Kidney (tissue), 14 donors: Measurements from ENCODE around the gene BRIP1. TPM values are rescaled to one million over a fixed set of nuclear protein-coding genes. Genes with fewer than 3 reads are reported as not detected.

Source experiments
- DNase-seq, 5 donors: peaks; one replicate each; pipeline ENCODE4 v3.0.0-alpha.2; 2013 to 2020
- FAIRE-seq: peaks from 2 replicates; lab custom pipeline; 2012; peaks lifted over from hg19 to GRCh38; lab: Jason Lieb, UNC
- H3K27ac ChIP-seq, 2 donors: one replicate each; pipeline ENCODE4 v1.7.0; 2013; ENCODE audit warnings: low read depth in 2 of 2, low read length in 2 of 2, inconsistent platforms in 1 of 2
- H3K27me3 ChIP-seq: one replicate; pipeline ENCODE4 v1.7.1; 2013; ENCODE audit warnings: low read length, inconsistent platforms; ENCODE audit not compliant: control insufficient read depth, insufficient read depth
- H3K36me3 ChIP-seq, 3 donors: one replicate each; pipeline versions ENCODE4 v1.7.0 to v1.7.1; 2013; ENCODE audit warnings: low read length in 3 of 3, control low read depth in 1 of 3, inconsistent platforms in 1 of 3; ENCODE audit not compliant: insufficient read depth in 3 of 3, control insufficient read depth in 2 of 3
- H3K4me1 ChIP-seq, 3 donors: one replicate each; pipeline versions ENCODE4 v1.7.0 to v1.7.1; 2013; ENCODE audit warnings: low read length in 3 of 3, inconsistent platforms in 1 of 3, low read depth in 1 of 3; ENCODE audit not compliant: control insufficient read depth in 2 of 3, insufficient read depth in 2 of 3
- H3K4me3 ChIP-seq, 3 donors: one replicate each; pipeline versions ENCODE4 v1.7.0 to v1.8.1; 2013; ENCODE audit warnings: low read length in 3 of 3, control low read depth in 1 of 3, inconsistent platforms in 1 of 3
- H3K9ac ChIP-seq, 3 donors: one replicate each; pipeline versions ENCODE4 v1.7.0 to v1.7.1; 2013; ENCODE audit warnings: low read length in 3 of 3, control low read depth in 1 of 3, inconsistent platforms in 1 of 3
- H3K9me3 ChIP-seq, 3 donors: one replicate each; pipeline versions ENCODE4 v1.7.0 to v1.7.1; 2013; ENCODE audit warnings: low read length in 3 of 3, control low read depth in 1 of 3, inconsistent platforms in 1 of 3; ENCODE audit not compliant: control insufficient read depth in 2 of 3, insufficient read depth in 1 of 3
- intact Hi-C: fragments of 100-400 bp; cut with DNase I; formaldehyde crosslinking; loops from one replicate; pipeline ENCODE4 v1.11.1; 2022
- polyA plus RNA-seq: library from polyadenylated mRNA; stranded (reverse); fragments of 350-450 nt; fragmentation: Illumina TruSeq; extraction: RNeasy Lipid Tissue Mini Kit (QIAGEN cat#74804); gene quantifications from one replicate; pipeline ENCODE4 v1.2.3, GENCODE V29; 2014; ENCODE audit warnings: low read depth, low replicate concordance; ENCODE audit not compliant: insufficient read depth
- total RNA-seq: library from RNA; stranded (reverse); fragmentation: NEBNext Ultra II Directional; extraction: Animal tissue kit (Norgen Biotek cat#: 25700); gene quantifications from one replicate; pipeline ENCODE4 v1.2.1, GENCODE V29; 2021
- TF ChIP-seq, protein P1 (sequence below): IDR thresholded peaks from 3 replicates; pipeline ENCODE4 v1.5.1; 2012; ENCODE audit warnings: mild to moderate bottlenecking, moderate library complexity, borderline replicate concordance; ENCODE audit not compliant: insufficient read depth; ENCODE audit errors: extremely low read depth
- donor health status: control.
- donor health status: control.
- donor health status: control.
- donor health status: control.
- donor health status: control.
- donor health status: DM: yes; HTN: yes; CAD: no.
- donor health status: Normal renal cell carcinoma (clear cell type).

Gene BRIP1
- total and polyA plus RNA-seq, 2 donors from 2014 or later, result 0.54 TPM; not detected in 1

DNA sequence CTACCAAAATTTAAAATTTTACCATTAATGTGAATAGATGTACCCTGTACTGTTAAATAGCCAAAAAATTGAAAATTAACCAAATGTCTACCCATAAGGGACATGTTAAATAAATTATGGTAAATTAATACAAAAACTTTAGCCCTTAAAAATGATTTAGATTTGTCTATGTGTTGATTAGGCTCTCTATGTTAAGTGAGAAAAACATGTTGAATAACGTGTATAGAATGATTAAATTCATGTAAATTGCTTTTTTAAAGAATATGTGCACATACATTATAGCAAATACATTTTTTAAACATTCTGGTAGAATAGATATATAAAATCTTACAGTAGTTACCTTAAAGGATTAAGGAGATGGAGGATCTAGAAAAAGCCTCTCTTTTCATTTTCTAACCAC lies 59.5 kb downstream of the BRIP1 start:
- no peak for DNase-seq
- Histone ChIP-seq H3K4me1 (no peaks in the 10 kb centered on the region), H3K27ac (no peak overlapping the region), H3K36me3 (no peaks in the 10 kb centered on the region), H3K9ac (no peak overlapping the region), H3K27me3 (no peaks in the 10 kb centered on the region), H3K9me3 (no peaks in the 10 kb centered on the region), H3K4me3 (no peak overlapping the region)
- TF ChIP-seq, protein P1, sequence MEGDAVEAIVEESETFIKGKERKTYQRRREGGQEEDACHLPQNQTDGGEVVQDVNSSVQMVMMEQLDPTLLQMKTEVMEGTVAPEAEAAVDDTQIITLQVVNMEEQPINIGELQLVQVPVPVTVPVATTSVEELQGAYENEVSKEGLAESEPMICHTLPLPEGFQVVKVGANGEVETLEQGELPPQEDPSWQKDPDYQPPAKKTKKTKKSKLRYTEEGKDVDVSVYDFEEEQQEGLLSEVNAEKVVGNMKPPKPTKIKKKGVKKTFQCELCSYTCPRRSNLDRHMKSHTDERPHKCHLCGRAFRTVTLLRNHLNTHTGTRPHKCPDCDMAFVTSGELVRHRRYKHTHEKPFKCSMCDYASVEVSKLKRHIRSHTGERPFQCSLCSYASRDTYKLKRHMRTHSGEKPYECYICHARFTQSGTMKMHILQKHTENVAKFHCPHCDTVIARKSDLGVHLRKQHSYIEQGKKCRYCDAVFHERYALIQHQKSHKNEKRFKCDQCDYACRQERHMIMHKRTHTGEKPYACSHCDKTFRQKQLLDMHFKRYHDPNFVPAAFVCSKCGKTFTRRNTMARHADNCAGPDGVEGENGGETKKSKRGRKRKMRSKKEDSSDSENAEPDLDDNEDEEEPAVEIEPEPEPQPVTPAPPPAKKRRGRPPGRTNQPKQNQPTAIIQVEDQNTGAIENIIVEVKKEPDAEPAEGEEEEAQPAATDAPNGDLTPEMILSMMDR, result no peak
- no peak for FAIRE-seq
- intact Hi-C loops, result no loop called here

DNA sequence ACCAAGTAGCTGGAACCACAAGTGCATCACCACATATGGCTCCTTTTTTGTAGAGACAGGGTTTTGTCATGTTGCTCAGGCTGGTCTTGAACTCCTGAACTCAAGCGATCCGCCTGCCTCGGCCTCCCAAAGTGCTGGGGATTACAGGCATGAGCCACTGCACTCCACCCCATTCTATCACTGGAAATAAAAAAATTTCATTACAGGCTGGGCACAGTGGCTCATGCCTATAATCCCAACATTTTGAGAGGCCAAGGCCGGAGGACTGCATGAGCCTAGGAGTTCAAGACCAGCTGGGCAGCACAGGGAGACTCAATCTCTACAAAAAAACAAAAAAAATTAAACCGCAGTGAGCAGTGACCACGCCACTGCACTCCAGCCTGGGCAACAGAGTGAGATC lies 60.1 kb downstream of the BRIP1 start:
- FAIRE-seq (no peak), DNase-seq (no peak)
- no peaks in the 10 kb centered on the region for H3K9me3 ChIP-seq
- TF ChIP-seq, protein P1, result no peak
- H3K27me3 ChIP-seq, result no peaks in the 10 kb centered on the region
- intact Hi-C loops, result no loop called here
- H3K4me1 ChIP-seq, result no peaks in the 10 kb centered on the region
- H3K27ac ChIP-seq, result no peak overlapping the region
- H3K36me3 ChIP-seq, result no peaks in the 10 kb centered on the region
- no peak overlapping the region for H3K4me3 ChIP-seq
- no peak overlapping the region for H3K9ac ChIP-seq

DNA sequence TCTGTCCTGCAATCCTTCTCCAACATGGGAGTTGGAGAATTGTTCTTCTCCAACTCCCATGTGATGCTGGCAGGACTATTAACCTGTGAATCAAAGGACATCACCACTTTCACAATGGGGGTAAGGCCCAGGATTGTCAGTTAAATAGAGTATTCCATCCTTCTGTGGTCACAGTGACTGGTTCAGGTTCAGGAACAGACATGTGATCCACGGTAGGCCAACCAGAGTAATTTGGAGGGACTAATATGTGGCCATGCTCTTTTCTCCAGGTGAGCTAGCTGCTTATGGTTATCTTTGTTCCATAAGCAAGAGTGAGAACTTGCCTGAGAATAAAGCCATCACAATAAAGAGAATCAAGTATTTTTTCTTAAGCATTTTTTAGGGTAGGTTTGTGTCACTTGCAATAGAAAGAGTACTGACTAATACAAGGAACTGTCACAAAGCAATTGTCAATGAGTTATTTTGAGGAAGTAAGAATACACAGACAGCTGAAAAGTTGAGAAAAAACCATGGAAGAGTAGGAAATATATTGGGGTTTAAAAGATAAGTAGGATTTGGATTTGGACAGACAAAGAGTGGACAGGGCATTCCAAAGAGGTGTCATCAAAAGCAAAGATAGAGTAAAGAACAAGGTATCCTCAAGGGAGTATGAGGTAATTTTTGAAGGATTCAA lies 63.4 kb downstream of the BRIP1 start:
- Histone ChIP-seq H3K27me3 (no peaks in the 10 kb centered on the region), H3K9me3 (no peaks in the 10 kb centered on the region), H3K9ac (no peak overlapping the region), H3K4me1 (no peaks in the 10 kb centered on the region), H3K36me3 (no peaks in the 10 kb centered on the region), H3K4me3 (no peak overlapping the region), H3K27ac (no peak overlapping the region)
- DNase-seq, result no peak
- no peak for FAIRE-seq
- intact Hi-C loops, result no loop called here
- TF ChIP-seq, protein P1, result no peak

DNA sequence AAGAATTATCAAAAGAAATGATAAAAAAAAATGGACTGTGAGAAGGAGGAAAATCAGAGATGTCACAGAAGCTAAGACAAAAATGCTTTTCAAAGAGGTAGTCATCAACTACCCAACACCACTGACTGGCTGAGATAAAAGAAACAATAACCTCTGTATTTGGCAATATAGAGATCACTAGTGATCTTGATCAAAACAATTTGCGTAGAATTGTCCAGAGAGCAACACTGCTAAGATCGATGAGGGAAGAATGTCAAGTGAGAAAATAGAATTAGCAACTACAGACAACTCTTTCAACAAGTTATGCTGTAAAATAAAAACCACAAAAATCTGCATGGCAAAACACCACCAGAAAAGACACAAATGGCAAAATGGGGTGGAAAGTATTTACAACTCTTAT lies 66.0 kb downstream of the BRIP1 start:
- Histone ChIP-seq H3K9ac (no peak overlapping the region), H3K4me3 (no peak overlapping the region), H3K36me3 (no peaks in the 10 kb centered on the region), H3K9me3 (no peaks in the 10 kb centered on the region), H3K27me3 (no peaks in the 10 kb centered on the region), H3K27ac (no peak overlapping the region), H3K4me1 (no peaks in the 10 kb centered on the region)
- FAIRE-seq, result no peak
- TF ChIP-seq, protein P1, result no peak
- no peak for DNase-seq
- intact Hi-C loops, result no loop called here
